NCI-H2107 (cell line): ENCODE data around the gene RTL1.

Experiments used
- DNase-seq: peaks from one replicate; lab custom pipeline; 2025; lab: John Stamatoyannopoulos, UW

The RTL1 gene

DNA sequence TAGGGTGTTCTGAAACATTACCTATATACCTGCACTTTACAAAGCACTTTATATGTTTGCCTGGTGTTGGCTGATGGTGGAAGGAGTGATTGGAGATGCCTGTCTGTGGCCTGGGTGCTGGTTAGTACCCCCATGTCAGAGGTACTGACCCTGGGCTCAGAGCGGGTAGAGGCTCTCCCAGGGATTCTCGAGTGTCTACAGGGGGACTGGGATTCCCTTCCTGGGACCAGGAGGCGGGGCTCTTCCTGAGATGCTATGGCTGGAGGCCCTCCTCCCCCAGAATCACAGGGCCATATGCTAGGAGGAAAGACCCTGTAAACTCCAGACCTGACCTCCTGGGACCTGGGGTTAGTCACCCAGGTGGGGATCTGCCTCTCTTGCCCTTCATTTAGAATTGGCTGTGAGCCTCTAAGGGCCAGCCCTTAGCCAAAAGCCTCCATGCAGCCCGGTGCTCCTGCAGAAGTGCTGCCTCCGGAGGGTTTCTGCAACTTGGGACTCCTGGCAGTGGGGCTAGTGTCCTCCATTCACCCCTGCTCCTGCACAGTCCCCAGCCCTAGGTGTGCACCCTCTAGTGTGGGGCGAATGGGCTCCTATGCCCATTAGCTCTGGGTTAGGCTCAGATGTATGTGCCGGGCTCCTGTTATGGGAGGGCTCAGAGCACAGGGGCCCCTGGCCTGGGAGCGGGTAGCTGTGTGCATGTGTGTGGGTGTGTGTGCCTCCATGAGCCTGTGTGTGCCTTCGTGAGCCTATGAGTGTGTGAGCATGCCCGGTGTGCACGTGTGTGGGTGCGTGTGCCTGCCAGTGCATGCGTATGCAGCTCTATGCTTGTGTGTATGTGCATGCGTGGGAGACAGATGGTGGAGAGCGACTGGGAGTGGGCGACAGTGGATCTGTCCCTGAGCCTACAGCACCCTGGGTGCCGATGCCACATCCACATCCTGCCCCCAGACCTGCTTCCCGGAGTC, 36.6 kb downstream of the RTL1 start:
- no peak for DNase-seq

DNA sequence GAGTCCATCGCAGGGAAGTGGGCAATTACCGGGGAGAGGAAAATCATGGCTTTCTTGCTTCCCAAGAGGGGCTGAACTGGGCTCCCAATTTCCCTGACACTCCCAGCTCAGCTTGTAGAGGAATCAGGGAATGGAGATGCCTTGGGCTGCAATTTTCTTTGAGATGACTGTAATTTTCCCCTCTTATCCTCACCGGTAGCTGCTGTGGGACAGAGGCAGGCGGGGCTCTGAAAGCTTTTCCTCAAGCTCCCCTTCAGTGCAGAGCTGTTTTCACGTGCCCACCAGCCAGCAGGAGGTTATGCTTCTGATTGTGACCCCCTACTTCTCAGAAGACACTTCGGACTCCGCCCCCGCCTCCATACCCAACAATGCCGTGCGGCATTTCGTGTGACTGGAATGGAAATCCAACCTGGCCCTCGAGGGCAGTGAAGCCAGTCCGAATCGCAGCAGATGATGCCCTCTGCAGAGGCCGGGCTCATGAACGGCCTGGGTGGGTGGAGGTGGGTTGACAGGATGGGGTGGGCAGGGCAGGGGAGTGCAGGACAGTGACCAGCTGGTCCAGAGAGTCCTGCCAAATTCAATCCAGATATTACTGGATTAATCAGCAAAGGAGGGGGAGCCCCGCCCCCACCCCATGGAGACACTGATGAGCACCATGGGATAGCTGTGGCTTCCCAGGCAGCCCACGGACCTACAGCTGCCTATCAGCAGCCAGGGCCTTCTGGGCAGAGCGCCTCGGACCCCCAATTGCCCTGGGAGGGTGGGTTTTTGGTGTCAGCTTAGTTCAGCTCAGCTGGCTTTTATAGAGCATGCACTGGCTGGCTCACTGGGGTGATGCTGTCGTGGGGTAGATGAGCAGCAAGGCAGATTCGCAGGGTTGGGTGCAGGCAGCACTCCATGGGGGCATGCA, 37.6 kb downstream of the RTL1 start:
- DNase-seq = no peak

GRCh38 chr14:100864960-100865681, 38.4 kb downstream of the RTL1 start:
- no peak for DNase-seq

DNA sequence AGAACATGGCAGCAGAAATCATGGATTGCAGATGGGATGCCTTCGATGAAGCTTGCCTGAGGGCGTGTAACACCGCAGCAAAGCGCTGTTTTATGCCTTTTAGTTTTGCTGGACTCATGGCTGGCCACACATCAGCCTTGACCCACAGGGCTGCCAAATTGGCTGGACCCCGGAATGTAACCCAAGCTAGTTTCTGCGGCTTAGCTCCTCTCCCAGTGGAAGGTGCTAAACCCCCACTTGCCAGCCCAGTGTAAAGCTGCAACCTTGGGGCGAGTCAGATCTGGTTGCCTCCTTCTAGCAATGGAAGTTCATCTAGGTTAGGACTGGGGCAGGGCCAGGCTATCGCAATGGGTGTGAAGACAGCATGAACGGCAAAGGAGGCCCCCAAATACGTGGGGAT, 39.3 kb downstream of the RTL1 start:
- DNase-seq = no peak

GRCh38 chr14:100862793-100863192, 40.7 kb downstream of the RTL1 start:
- DNase-seq = no peak

GRCh38 chr14:100862277-100862676, 41.2 kb downstream of the RTL1 start:
- no peak for DNase-seq

- no peak for DNase-seq
Measured at GRCh38 chr14:100861937-100862247, 41.6 kb downstream of the RTL1 start.

- DNase-seq = no peak
Measured at GRCh38 chr14:100861188-100861936, 42.2 kb downstream of the RTL1 start.

- DNase-seq = no peak
Measured at GRCh38 chr14:100860556-100861187, 42.9 kb downstream of the RTL1 start.

GRCh38 chr14:100859781-100860180, 43.7 kb downstream of the RTL1 start:
- DNase-seq = no peak

GRCh38 chr14:100858838-100859220, 44.7 kb downstream of the RTL1 start:
- DNase-seq = no peak

DNA sequence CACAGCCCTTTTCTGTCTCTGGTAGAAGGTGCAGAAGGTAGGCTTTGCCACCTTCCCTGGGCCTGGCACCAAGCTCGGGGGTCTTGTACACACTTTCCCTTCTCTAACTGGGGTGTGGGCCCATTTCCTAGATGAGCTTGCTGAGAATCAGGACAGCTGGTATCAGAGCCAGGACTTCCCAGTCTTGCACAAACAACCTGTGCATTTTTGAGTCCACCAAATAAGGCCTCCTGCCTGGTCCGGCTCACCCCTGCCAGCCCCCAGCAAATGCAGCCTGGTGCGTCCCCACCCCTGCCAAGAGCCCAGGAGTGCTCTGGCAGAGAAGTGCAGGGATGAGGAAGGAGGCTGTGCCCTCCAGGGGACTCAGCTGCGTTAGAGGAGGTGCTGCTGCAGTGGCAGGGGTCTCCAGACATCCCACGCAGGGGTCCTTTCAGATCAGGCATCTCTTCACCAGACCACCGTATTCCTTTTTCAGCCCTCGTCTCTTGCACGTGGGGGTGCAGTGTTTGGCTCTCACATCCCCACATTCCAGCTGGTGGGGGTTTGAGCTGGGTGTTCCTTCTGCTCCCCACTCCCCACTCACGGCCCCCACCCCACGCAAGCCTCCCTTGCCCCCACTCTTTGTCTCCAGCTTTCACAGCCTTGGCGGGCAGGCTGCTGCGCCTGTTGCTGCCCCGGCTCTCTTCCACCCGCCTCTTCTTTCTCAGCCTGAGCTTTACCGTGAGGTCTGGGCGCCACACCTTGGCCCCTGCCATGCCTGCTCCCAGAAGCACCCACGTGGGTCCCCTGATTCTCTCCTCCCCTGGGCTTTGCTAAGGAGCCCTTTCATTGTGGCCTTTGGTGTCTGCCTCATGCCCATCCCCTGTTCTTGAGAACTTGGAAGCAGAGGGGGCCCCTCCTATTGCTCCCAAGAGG, 45.3 kb downstream of the RTL1 start:
- DNase-seq = no peak

GRCh38 chr14:100857233-100857922, 46.1 kb downstream of the RTL1 start:
- no peak for DNase-seq

- no peak for DNase-seq
Measured at GRCh38 chr14:100856056-100856950, 47.2 kb downstream of the RTL1 start.

DNA sequence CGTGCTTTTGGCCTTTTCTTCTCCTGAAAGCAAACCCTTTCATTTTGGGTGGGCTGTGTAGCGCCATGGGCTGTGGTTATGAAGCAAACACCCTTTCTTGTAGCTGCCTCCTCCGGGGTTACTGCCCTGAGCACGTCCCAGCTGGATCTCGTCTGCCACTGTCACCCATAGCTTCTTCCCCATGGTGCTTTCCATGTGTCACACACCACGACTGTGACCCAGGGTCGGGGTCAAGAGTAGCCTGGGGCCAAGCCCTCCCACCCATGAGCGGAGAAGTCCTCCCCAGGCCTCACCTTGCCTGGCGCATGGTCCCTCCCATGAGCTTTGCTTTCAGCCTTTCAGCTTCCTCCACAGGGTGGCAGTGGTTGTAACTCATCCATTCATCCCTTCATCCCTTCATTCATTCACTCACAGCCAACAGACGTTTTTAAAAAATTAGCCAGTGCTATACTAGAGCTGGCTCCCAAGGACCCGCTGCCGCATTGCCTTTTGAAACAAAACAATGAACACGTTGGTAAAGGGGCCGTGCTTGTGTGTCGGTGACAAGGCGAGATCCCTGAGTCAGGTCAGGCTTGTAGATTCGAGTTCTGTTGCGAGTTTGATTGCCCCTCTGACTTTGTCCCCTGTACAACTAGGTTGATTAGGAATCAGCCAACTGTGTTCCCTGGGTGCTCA, 48.1 kb downstream of the RTL1 start:
- no peak for DNase-seq

GRCh38 chr14:100854435-100854834, 49.1 kb downstream of the RTL1 start:
- DNase-seq = no peak

GRCh38 chr14:100851946-100852620, 51.4 kb downstream of the RTL1 start:
- no peak for DNase-seq
